Fibroblast of mammary gland (primary cell): Measurements from ENCODE around the gene TMPRSS13.

Experiments
- DNase-seq: peaks from one replicate; pipeline ENCODE4 v3.0.0-alpha.2; 2010; ENCODE audit warnings: low read depth
- H3K4me3 ChIP-seq: 2 replicates; pipeline ENCODE4 v1.5.1; 2011; ENCODE audit warnings: low read depth, mild to moderate bottlenecking, low read length, moderate library complexity; ENCODE audit not compliant: control insufficient read depth
- TF ChIP-seq, protein P1 (sequence below): conservative IDR thresholded peaks from 2 replicates; pipeline ENCODE4 v1.5.1; 2011; ENCODE audit warnings: low read depth, low read length, inconsistent platforms; ENCODE audit not compliant: control insufficient read depth, insufficient read depth

TMPRSS13 gene

DNA sequence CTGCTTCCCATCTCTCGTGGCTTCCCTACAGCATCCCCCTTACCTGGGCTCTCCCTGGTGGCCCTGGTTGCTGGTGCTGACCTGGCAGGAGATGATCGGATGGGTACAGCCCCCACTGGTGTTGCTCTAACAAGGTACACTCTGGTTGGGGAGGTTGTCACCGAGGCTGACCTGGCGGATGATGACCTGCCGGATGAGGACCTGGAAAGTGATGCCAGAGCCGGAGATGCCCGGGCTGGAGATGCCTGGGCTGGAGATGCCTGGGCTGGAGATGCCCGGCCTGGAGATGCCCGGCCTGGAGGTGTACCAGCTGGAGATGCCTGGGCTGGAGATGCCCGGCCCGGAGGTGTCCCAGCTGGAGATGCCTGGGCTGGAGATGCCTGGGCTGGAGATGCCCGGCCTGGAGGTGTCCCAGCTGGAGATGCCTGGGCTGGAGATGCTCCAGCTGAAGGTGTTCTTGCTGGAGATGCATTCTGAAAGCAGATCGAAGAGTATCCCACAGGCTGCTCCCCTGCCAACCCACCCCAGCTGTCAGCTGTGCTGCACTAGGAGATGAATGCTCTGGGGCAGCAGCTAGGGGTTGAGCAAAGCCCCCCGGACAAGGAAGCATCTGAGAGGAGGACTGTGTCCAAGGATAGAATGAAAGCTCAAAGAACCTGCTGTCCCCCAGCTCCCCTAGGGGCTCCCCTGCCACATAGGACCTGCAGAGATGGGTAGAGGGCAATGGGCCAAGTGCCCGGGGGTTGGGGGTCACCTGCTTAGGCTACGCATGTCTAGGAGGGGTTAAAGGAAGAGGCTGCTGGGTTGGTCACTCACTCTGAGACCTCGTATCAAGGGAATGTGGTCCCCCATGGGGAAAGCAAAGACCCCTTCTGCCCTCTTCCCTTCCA is 10.6 kb downstream of the TMPRSS13 start:
- DNase-seq: no peak
- TF ChIP-seq, protein P1, sequence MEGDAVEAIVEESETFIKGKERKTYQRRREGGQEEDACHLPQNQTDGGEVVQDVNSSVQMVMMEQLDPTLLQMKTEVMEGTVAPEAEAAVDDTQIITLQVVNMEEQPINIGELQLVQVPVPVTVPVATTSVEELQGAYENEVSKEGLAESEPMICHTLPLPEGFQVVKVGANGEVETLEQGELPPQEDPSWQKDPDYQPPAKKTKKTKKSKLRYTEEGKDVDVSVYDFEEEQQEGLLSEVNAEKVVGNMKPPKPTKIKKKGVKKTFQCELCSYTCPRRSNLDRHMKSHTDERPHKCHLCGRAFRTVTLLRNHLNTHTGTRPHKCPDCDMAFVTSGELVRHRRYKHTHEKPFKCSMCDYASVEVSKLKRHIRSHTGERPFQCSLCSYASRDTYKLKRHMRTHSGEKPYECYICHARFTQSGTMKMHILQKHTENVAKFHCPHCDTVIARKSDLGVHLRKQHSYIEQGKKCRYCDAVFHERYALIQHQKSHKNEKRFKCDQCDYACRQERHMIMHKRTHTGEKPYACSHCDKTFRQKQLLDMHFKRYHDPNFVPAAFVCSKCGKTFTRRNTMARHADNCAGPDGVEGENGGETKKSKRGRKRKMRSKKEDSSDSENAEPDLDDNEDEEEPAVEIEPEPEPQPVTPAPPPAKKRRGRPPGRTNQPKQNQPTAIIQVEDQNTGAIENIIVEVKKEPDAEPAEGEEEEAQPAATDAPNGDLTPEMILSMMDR: no peak

DNA sequence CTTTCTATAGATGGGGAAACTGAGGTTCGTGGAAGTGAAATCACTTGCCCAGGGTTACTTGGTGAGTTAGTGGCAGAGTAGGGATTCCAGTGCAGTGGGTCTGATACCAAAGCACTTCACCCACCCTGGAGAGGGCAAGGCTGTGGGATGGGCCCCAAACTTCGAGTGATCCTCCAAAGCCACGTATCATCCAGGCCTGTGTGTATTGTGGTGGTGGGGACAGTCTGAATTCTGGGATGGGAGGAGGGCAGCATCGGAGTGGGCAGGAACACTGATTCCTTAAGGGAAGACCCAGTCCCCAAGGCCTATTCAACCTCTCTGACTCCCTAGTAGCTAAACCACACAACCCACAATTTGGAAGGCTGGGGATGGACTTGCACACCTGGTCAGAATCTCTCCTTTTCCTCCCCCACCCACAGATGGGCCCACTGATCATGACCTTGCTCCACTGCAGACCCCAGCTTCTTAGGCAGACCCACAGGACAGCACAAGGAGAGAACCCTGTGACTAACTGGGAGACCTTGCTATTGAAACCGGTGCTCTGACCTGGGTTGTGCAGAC is 11.5 kb downstream of the TMPRSS13 start:
- TF ChIP-seq, protein P1: no peak
- no peak for DNase-seq
- no peak overlapping the region for H3K4me3 ChIP-seq

More for the DNA sequence above, 10.6 kb downstream of the TMPRSS13 start:
- no peak overlapping the region for H3K4me3 ChIP-seq

DNA sequence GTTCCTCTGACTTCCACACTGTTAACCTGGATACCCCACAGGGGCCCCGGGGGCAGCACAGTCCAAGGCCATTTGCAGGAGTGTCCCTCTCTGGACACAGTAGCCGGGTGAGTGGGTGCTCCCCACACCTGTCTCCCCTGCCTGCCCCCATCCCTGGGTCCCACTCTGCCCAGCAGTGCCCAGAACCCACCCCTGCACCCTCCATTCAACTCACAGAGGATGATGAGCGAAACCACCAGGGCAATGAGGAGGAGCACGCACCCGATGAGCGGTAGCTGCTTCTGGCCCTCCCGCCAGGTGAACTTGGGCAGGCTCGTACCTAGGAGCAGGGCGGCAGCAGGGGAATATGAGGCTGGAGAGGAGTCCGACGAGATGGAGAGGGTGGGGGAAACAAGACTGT is 12.2 kb downstream of the TMPRSS13 start:
- DNase-seq: no peak
- TF ChIP-seq, protein P1: no peak
- H3K4me3 ChIP-seq: no peak overlapping the region

DNA sequence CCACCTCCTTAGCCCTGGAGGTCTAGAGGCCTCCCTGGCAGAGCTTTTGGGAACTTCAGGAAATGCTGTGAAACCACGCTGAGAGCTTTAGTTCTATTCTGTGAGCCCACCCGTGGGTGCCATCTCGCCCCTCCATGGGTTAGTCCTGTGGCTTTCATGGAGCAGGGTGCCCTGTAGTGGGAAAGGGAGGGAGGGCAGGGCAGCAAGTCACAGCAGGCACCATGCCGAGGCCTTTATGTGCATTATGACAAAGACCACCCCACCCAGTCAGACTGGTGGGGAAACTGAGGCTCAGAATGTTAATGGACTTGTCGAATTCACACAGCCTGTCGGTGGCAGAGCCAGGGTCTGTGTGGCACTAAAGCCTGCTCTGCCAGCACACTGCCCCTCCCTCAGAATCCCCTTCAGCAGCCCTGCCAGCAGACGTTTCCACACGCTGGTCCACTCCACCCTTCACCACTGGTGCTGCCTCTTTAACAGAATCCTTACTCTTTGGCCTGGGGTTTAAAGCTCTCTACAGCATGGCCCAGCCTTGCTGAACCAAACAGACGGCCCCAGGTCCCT is 13.4 kb downstream of the TMPRSS13 start:
- no peak for DNase-seq
- TF ChIP-seq, protein P1: no peak
- H3K4me3 ChIP-seq: no peak overlapping the region

DNA sequence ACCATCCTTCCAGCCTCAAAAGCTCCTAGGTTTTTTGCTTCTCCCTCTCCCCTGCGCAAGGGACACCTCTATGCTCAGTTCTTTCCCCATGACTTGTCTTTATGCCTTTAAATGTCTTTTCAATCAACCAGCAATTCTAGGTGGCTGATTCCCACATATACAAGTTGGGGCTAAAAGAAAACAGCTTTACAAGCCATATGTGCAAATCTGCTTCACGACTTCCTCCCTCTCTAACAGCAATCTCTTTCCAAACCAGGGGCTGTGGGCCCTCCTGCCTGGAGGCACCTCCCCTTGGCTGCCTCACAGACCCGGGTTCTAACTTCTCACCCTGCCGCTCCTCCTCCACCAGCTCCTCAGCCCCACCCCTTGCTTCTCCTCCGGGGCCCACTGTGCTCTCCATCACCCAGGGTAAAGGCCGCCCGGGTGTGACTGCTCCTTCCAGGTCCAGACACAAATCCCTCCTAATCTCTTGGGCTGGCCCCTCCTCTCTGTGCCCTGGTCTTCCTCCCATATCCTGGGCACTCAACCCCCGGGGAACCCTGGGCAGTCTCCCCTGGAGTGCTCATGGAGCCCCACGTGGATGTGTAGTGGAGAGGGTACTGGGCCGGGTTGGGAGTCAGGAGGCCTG is 14.1 kb downstream of the TMPRSS13 start:
- TF ChIP-seq, protein P1: no peak
- H3K4me3 ChIP-seq: no peak overlapping the region
- DNase-seq: no peak

DNA sequence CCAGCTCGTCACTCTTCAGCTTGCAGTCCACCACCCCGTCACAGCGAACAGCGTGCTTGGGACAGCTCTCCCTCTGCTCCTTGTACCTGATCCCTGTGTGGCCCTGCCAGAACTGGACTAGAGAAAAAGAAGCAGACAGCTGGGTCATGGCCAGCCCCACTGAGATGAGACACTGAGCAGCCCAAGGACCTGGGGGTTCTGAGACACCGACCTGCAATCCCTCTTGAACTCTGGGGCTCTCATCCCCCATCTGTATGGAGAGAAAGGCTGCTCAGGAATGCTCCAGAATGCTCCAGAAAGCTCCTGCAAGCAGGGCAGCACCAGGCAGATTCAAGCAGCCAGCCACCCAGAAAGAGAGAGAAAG is 14.8 kb downstream of the TMPRSS13 start:
- no peak overlapping the region for H3K4me3 ChIP-seq
- no peak for DNase-seq
- TF ChIP-seq, protein P1: no peak
